ENCODE data around the gene SLC29A1. TPM values are rescaled to one million over a fixed set of nuclear protein-coding genes. Genes with fewer than 3 reads are reported as not detected.

Gene SLC29A1
- total and polyA plus RNA-seq, 9 of the 15 experiments (the other 6 are each of a cell fraction or from before 2014, with no cell fraction given) = 18.9 to 170 (median 57.7) TPM

GRCh38 chr6:44265007-44265721, 41.8 kb downstream of the SLC29A1 start, which contains the start of gene NFKBIE (continued):
- TF ChIP-seq CTCF (IDR thresholded peaks at IDR 0.05 in 2 of 3, conservative IDR thresholded peaks at IDR 0.05 in 1 of 3; ENCODE audit: insufficient read depth in 2 of 3, low read depth in 1 of 3, low read length in 3 of 3) (peak; percentile 62 to 74 (median 65)), NR2C2 (CRISPR knock-in tag; IDR thresholded peaks at IDR 0.05) (no peak), NR2C2 (tag; IDR thresholded peaks at IDR 0.05) (peak; percentile 13; the same call in 1 of the 2 replicates), CREB3 (tag; conservative IDR thresholded peaks at IDR 0.05; ENCODE audit: low read depth) (no peak), ZNF592 (IDR thresholded peaks at IDR 0.05) (no peak), THAP7 (CRISPR knock-in tag; IDR thresholded peaks at IDR 0.05) (0 out of 2 replicates have a peak, but pooled peaks have one; percentile 27), ZBTB11 (CRISPR knock-in tag; IDR thresholded peaks at IDR 0.05) (peak in 2 of 3 experiments; percentile 57 to 87; a peak in 3 of 6 replicates), MBD1 (CRISPR knock-in tag; IDR thresholded peaks at IDR 0.05) (no peak), LARP7 (IDR thresholded peaks at IDR 0.05) (no peak), ZC3H11A (IDR thresholded peaks at IDR 0.05; ENCODE audit: low read depth, low read length) (no peak), STAG1 (CRISPR knock-in tag; IDR thresholded peaks at IDR 0.05; ENCODE audit: borderline replicate concordance) (peak; percentile 57; the same call in 1 of the 2 replicates), PHF20 (IDR thresholded peaks at IDR 0.05; ENCODE audit: partially characterized antibody) (peak; percentile 44)
